VCaP (cell line): ENCODE results near the gene ZNF600.
"Not testable (repeated sequence)": the region's sequence is repeated elsewhere in the genome, so short reads cannot be mapped to it uniquely, and the experiment has no call there.

Experiments used
- H3K27ac ChIP-seq: fragments of 450-650 bp; 2 replicates; pipeline ENCODE4 v1.5.1; 2017
- TF ChIP-seq, protein P1 (sequence below): fragments of 450-650 bp; conservative IDR thresholded peaks from 2 replicates; pipeline ENCODE4 v1.5.1; 2017; ENCODE audit warnings: mild to moderate bottlenecking, moderate library complexity

Gene ZNF600

GRCh38 chr19:52743091-52743490, 43.5 kb downstream of the ZNF600 start:
- TF ChIP-seq, protein P1, sequence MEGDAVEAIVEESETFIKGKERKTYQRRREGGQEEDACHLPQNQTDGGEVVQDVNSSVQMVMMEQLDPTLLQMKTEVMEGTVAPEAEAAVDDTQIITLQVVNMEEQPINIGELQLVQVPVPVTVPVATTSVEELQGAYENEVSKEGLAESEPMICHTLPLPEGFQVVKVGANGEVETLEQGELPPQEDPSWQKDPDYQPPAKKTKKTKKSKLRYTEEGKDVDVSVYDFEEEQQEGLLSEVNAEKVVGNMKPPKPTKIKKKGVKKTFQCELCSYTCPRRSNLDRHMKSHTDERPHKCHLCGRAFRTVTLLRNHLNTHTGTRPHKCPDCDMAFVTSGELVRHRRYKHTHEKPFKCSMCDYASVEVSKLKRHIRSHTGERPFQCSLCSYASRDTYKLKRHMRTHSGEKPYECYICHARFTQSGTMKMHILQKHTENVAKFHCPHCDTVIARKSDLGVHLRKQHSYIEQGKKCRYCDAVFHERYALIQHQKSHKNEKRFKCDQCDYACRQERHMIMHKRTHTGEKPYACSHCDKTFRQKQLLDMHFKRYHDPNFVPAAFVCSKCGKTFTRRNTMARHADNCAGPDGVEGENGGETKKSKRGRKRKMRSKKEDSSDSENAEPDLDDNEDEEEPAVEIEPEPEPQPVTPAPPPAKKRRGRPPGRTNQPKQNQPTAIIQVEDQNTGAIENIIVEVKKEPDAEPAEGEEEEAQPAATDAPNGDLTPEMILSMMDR: no peak
- no peak overlapping the region for H3K27ac ChIP-seq

GRCh38 chr19:52742516-52742915, 44.1 kb downstream of the ZNF600 start:
- TF ChIP-seq, protein P1: no peak
- H3K27ac ChIP-seq: no peak overlapping the region

GRCh38 chr19:52741951-52742485, 44.6 kb downstream of the ZNF600 start:
- H3K27ac ChIP-seq: no peak overlapping the region
- TF ChIP-seq, protein P1: no peak

DNA sequence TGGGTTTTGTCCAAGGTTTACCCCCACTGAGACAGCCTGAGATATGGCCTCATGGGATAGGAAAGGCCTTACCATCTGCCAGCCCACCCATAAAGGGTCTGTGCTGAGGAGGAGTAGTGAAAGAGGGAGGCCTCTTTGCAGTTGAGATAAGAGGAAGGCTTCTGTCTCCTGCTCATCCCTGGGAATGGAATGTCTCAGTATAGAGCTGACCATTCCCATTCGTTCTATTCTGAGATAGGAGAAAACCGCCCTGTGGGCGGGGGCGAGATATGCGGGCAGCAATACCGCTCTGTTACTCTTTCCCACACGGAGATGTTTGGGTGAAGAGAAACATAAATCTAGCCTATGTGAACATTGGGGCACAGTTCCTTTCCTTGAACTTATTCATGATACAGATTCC, 45.2 kb downstream of the ZNF600 start:
- H3K27ac ChIP-seq: not testable (repeated sequence)

GRCh38 chr19:52739576-52739975, 47.0 kb downstream of the ZNF600 start:
- TF ChIP-seq, protein P1: no peak
- no peak overlapping the region for H3K27ac ChIP-seq

DNA sequence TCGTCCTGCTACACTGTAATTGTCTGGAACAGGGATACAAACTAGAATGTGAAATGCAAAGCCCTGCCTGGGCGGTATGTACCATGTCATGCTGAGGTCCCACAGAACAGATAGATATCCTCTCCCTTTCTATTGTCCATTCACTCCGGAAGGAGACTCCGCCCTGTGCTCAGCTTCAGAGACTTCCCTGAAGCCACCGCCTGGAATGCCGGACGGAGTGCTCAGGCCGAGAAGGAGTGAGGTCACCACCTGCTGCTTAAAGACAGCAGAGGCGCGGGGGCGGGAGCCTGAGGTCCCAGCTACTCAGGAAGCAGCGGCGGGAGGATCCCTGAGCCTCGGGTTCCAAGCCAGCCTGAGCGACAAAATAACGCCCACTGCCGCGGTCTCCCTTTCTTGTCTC, 50.9 kb downstream of the ZNF600 start:
- peak overlapping the region; percentile 94 for H3K27ac ChIP-seq
- TF ChIP-seq, protein P1: no peak; the same call in 1 of the 2 replicates

DNA sequence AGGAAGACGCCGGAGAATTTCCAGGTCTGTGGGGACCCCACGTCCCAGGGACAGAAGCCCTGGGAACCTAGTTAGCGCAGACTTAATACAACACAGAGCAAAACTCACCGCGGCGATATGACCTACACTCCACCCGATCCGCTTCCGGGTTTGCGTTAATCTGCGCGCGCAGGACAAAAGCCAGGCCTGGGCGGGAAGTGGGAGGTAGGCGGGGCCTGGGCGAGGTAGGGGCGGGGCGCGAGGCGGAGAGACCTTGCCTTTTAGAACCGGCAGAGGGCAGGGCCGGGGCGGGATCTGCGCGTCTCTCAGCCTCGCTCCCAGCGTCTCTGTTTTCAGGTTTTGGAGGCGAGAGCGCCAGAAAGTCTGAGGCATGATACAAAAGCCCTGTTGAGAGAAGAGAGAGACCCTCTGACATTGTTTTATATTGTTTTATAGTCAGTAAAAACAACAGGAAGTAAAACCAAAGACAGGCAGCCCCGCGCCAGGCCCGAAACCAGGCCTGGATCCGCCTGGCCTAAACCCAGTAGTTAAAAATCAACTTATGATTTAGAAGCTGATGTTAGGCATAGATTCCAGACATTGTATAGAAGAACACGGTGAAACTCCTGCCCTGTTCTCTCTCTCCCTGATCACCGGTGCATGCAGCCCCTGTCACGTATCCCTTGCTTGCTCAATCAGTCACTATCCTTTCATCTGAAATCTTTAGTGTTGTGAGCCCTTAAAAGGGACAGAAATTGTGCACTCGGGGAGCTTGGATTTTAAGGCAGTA, 51.5 kb downstream of the ZNF600 start, which contains the start of gene ZNF611:
Gene ZNF611 (minus strand): TSS at position 152 of the 769 bp plus-strand sequence. CDS start 19,150 bp downstream, outside the sequence.
- TF ChIP-seq, protein P1: peak; percentile 55

More for the DNA sequence above, 51.5 kb downstream of the ZNF600 start, which contains the start of gene ZNF611:
- peak within 1 kb of the TSS; percentile 94 for H3K27ac ChIP-seq
